Measurements from ENCODE around the gene TAF12. TPM values are rescaled to one million over a fixed set of nuclear protein-coding genes. Genes with fewer than 3 reads are reported as not detected.
"Not testable (repeated sequence)": the region's sequence is repeated elsewhere in the genome, so short reads cannot be mapped to it uniquely, and the experiment has no call there.

TAF12 gene
- total RNA-seq, 1 donor from 2014 or later, result 17.1 TPM

DNA sequence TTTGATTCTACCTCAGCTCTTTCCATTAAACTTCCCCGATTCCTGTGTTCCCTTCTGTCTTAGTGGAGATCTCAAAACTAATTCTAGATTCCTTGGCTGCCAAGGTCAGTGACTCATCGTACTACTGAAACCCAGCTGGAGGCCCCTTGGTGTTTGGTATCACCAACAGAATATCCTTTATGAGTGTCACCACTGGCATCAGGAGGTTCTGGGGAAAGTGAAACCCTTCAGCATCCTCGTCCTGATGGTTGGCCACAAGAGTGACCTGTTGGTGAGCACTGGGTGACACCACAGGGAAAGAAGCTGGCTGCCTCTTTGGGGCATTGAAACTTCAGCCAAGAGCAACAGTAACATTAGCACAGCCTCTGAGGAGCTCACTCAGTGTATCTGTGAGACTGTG, 41.2 kb downstream of the TAF12 start:
- Mint-ChIP-seq H3K4me1 (no peaks in the 10 kb centered on the region), H3K9me3 (no peaks in the 10 kb centered on the region), H3K4me3 (no peak overlapping the region), H3K36me3 (ENCODE audit: low read depth) (peaks cover 37% of the 10 kb centered on the region), H3K27me3 (no peaks in the 10 kb centered on the region), H3K27ac (no peak overlapping the region)
- ChIA-PET POLR2A (interaction anchor here (2.2 to 4.6 kb wide), 2 partner anchors 20 to 88 kb away, joined by 16 to 38 read pairs; no protein-coding TSS in a partner anchor), CTCF (interaction anchor here (0.7 to 2.5 kb wide), 5 partner anchors 22 to 275 kb away, joined by 3 to 9 read pairs (median 6); no protein-coding TSS in a partner anchor)
- DNase-seq, result no peak
- no peak for ATAC-seq (ENCODE audit: low read depth)
- TF ChIP-seq CTCF (IDR thresholded peaks at IDR 0.05), result no peak
- intact Hi-C loops (cut with micrococcal nuclease), result loop anchor here (2.0 to 5.0 kb wide), 2 partner anchors 193 to 354 kb away; no protein-coding TSS in a partner anchor

DNA sequence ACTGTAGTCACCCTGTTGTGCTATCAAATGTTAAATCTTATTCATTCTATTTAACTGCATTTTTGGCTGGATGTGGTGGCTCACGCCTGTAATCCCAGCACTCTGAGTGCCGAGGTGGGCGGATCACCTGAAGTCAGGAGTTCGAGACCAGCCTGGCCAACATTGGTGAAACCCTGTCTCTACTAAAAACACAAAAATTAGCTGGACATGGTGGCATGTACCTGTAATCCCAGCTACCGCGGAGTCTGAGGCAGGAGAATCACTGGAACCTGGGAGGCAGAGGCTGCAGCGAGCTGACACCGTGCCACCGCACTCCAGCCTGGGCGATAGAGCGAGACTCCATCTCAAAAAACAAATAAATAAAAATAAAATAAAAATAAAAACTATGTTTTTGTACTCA, 46.6 kb downstream of the TAF12 start:
- H3K27ac Mint-ChIP-seq; DNase-seq; intact Hi-C loops (cut with micrococcal nuclease); ATAC-seq (ENCODE audit: low read depth); H3K9me3 Mint-ChIP-seq; H3K36me3 Mint-ChIP-seq (ENCODE audit: low read depth); H3K4me3 Mint-ChIP-seq; H3K27me3 Mint-ChIP-seq: not testable (repeated sequence)
- peaks cover 11% of the 10 kb centered on the region for H3K4me1 Mint-ChIP-seq
- ChIA-PET CTCF (interaction anchor here (0.6 kb wide), 1 partner anchor 663 kb away, joined by 6 read pairs; no protein-coding TSS in a partner anchor), POLR2A (interaction anchor here (2.9 kb wide), 1 partner anchor 14 kb away, joined by 17 read pairs; no protein-coding TSS in a partner anchor)

DNA sequence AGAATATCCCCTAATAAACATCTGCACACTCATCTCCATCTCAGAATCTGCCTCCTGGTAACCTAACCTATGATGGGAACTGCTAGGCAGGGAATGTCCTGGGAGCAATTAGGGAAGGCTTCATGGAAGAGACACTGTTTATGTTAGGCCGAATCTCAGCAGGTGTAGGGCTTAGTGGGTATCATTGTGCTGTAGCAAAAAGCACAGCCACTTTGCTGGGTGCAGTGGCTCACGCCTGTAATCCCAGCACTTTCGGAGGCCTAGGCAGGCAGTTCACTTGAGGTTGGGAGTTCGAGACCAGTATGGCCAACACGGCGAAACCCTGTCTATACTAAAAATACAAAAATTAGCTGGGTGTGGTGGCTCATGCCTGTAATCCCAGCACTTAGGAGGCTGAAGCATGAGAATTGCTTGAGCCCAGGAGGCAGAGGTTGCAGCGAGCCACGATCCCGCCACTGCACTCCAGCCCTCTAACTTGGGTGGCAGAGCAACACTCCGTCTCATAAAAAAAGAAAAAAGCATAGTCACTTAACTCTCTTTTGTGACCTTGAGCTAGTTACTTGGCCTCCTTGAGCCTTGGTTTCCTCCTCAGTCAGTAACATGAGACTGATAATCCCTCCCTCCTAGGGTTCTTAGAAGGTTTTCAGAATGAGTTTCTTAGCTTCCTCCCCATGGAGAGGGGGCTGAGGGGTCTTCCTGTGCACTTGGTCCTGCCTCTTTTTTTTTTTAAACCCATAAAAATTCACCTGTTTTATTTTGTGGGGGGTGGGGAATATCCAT, 47.3 kb downstream of the TAF12 start:
- intact Hi-C loops (cut with micrococcal nuclease), result no loop called here
- ATAC-seq (ENCODE audit: low read depth) (no peak), DNase-seq (no peak)
- H3K36me3 Mint-ChIP-seq (ENCODE audit: low read depth), result no peaks in the 10 kb centered on the region
- H3K4me3 Mint-ChIP-seq, result no peak overlapping the region
- TF ChIP-seq CTCF (IDR thresholded peaks at IDR 0.05), result no peak
- no peaks in the 10 kb centered on the region for H3K9me3 Mint-ChIP-seq
- H3K27ac Mint-ChIP-seq, result no peak overlapping the region
- CTCF ChIA-PET, result no interaction called here
- POLR2A ChIA-PET, result interaction anchor here (2.9 kb wide), 1 partner anchor 14 kb away, joined by 17 read pairs; no protein-coding TSS in a partner anchor
- peaks cover 3% of the 10 kb centered on the region for H3K27me3 Mint-ChIP-seq
- peaks cover 11% of the 10 kb centered on the region for H3K4me1 Mint-ChIP-seq

DNA sequence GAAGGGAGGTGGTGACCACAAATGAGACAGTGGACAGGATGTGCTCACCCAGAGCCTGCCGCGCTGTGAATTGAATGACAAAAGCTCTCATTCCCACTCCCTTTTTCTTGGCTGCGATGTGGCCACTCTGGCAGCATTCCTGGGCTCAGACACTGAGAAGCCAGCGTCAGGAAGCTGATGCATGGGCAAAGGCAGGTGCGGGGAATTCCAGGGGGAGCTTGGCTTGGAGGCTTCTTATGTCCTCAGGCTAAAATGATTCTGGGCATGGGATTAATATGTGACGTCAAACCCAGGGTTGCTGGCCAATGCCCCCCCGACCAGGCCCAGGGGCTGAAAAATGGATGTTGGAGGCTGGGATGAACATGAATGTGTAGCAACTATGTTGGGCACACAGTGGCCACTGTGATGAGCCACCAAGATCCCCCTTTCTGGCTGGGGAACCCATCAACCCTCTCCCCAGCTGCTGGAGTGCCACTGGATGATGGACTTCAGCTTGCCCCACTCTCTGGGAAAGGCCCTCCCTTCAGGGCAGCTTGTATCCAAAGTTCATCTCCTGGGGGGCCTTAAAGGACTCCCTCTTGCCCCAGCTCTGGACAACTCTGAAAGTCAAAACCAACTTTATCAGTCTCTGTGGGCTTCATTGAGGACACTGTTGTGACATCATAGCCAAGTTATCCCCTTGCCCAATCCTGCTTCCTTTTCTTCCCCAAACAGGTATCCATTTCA, 48.0 kb downstream of the TAF12 start:
- CTCF ChIA-PET; H3K4me3 Mint-ChIP-seq; H3K27me3 Mint-ChIP-seq; H3K36me3 Mint-ChIP-seq (ENCODE audit: low read depth); ATAC-seq (ENCODE audit: low read depth); DNase-seq; H3K27ac Mint-ChIP-seq; intact Hi-C loops (cut with micrococcal nuclease); H3K9me3 Mint-ChIP-seq: not testable (repeated sequence)
- POLR2A ChIA-PET, result interaction anchor here (1.1 to 2.9 kb wide), 2 partner anchors 13 to 15 kb away, joined by 10 to 17 read pairs; no protein-coding TSS in a partner anchor
- H3K4me1 Mint-ChIP-seq, result peaks cover 11% of the 10 kb centered on the region

GRCh38 chr1:28593988-28594356, 48.9 kb downstream of the TAF12 start:
- intact Hi-C loops (cut with micrococcal nuclease); CTCF ChIA-PET; H3K27me3 Mint-ChIP-seq; DNase-seq; H3K36me3 Mint-ChIP-seq (ENCODE audit: low read depth); H3K4me3 Mint-ChIP-seq; H3K27ac Mint-ChIP-seq; ATAC-seq (ENCODE audit: low read depth); H3K9me3 Mint-ChIP-seq: not testable (repeated sequence)
- peaks cover 11% of the 10 kb centered on the region for H3K4me1 Mint-ChIP-seq
- POLR2A ChIA-PET, result interaction anchor here (1.1 to 2.4 kb wide), 2 partner anchors 12 to 15 kb away, joined by 10 to 14 read pairs; no protein-coding TSS in a partner anchor

GRCh38 chr1:28592321-28593071, 50.4 kb downstream of the TAF12 start:
- H3K27ac Mint-ChIP-seq, result no peak overlapping the region
- no peak for TF ChIP-seq CTCF (IDR thresholded peaks at IDR 0.05)
- H3K27me3 Mint-ChIP-seq, result peaks cover 3% of the 10 kb centered on the region
- H3K4me1 Mint-ChIP-seq, result peaks cover 11% of the 10 kb centered on the region
- no peaks in the 10 kb centered on the region for H3K9me3 Mint-ChIP-seq
- intact Hi-C loops (cut with micrococcal nuclease), result loop anchor here (1.0 kb wide), 1 partner anchor 10 kb away; no protein-coding TSS in a partner anchor
- H3K36me3 Mint-ChIP-seq (ENCODE audit: low read depth), result no peaks in the 10 kb centered on the region
- ATAC-seq (ENCODE audit: low read depth) (peak; percentile 69), DNase-seq (peak; percentile 37)
- POLR2A ChIA-PET, result interaction anchor here (0.9 to 2.4 kb wide), 2 partner anchors 11 to 82 kb away, joined by 8 to 14 read pairs; no protein-coding TSS in a partner anchor
- CTCF ChIA-PET, result no interaction called here
- peak overlapping the region; percentile 87 for H3K4me3 Mint-ChIP-seq

Measured in activated B cell treated with CpG ODN at 0.5 μM for 24 hours (primary cell).